Endodermal cell (in vitro differentiated cells): ENCODE results near the gene BAG5. TPM values are rescaled to one million over a fixed set of nuclear protein-coding genes. Genes with fewer than 3 reads are reported as not detected.

Experiments used
- DNase-seq: peaks from one replicate; pipeline ENCODE4 v3.0.0-alpha.2; 2017
- H3K27ac ChIP-seq: 2 replicates; pipeline ENCODE4 v1.5.1; 2013; ENCODE audit warnings: mild to moderate bottlenecking, low read depth, low read length, moderate library complexity
- H3K27me3 ChIP-seq: 2 replicates; pipeline ENCODE4 v1.6.1; 2013; ENCODE audit warnings: mild to moderate bottlenecking, low read length, moderate library complexity; ENCODE audit not compliant: insufficient read depth, control insufficient read depth, poor library complexity, severe bottlenecking
- H3K36me3 ChIP-seq: 2 replicates; pipeline ENCODE4 v1.7.0; 2013; ENCODE audit warnings: mild to moderate bottlenecking, low read length, moderate library complexity; ENCODE audit not compliant: control insufficient read depth, insufficient read depth
- H3K4me1 ChIP-seq: one replicate; pipeline ENCODE4 v1.7.0; 2013; ENCODE audit warnings: low read length; ENCODE audit not compliant: control insufficient read depth, insufficient read depth
- H3K4me3 ChIP-seq: 2 replicates; pipeline ENCODE4 v1.5.1; 2013; ENCODE audit warnings: mild to moderate bottlenecking, low read length, moderate library complexity
- H3K9ac ChIP-seq: 2 replicates; pipeline ENCODE4 v1.6.1; 2013; ENCODE audit warnings: mild to moderate bottlenecking, low read length, moderate library complexity; ENCODE audit not compliant: poor library complexity, severe bottlenecking; ENCODE audit errors: extremely low read depth
- H3K9me3 ChIP-seq: 2 replicates; pipeline ENCODE4 v1.6.1; 2013; ENCODE audit warnings: mild to moderate bottlenecking, low read length, moderate library complexity; ENCODE audit not compliant: control insufficient read depth
- H3K27ac Mint-ChIP-seq: 2 replicates; pipeline ENCODE4 v1.8.0; 2020; ENCODE audit warnings: mixed read lengths
- H3K27me3 Mint-ChIP-seq: 2 replicates; pipeline ENCODE4 v1.8.0; 2021; ENCODE audit warnings: mild to moderate bottlenecking, mixed read lengths; ENCODE audit not compliant: insufficient read depth
- H3K36me3 Mint-ChIP-seq: 2 replicates; pipeline ENCODE4 v1.8.0; 2020; ENCODE audit warnings: low read depth, mixed read lengths
- H3K4me1 Mint-ChIP-seq: 2 replicates; pipeline ENCODE4 v1.8.0; 2020; ENCODE audit warnings: mixed read lengths
- H3K4me3 Mint-ChIP-seq: 2 replicates; pipeline ENCODE4 v1.8.0; 2020; ENCODE audit warnings: mild to moderate bottlenecking, moderate library complexity, mixed read lengths
- H3K9me3 Mint-ChIP-seq: 2 replicates; pipeline ENCODE4 v1.8.0; 2020; ENCODE audit warnings: mild to moderate bottlenecking, mixed read lengths
- WGBS, 2 experiments: methylation state at CpG; one replicate each; pipeline versions ENCODE4 v1.1.5 to v1.1.7; 2013; ENCODE audit warnings: missing lambda C conversion rate in 2 of 2, mixed read lengths in 1 of 2; ENCODE audit not compliant: insufficient coverage in 1 of 2, insufficient read length in 1 of 2; 5-methylcytosine and 5-hydroxymethylcytosine counted together
- total RNA-seq, 2 donors: library from RNA; stranded (reverse); fragmentation: NEBNext Ultra II Directional in 1 of 2; extraction: Animal tissue kit (Norgen Biotek cat#: 25700) in 1 of 2; gene quantifications; 2 replicates in 1 of 2; 3 replicates in 1 of 2; pipeline ENCODE4 v1.2.1, GENCODE V29; 2021
- TF ChIP-seq, protein P1 (sequence below): fragments of 200-600 bp; sonication (generic); conservative IDR thresholded peaks from 2 replicates; pipeline ENCODE4 v1.5.0; 2021; ENCODE audit warnings: antibody characterized with exemption, mild to moderate bottlenecking

BAG5 gene
- total RNA-seq, 2 donors from 2014 or later = 27.6 to 28.1 TPM

- H3K4me3 ChIP-seq = peak within 1 kb of the TSS; percentile 87
- H3K9ac ChIP-seq = peak within 1 kb of the TSS; percentile 85
- TF ChIP-seq, protein P1, sequence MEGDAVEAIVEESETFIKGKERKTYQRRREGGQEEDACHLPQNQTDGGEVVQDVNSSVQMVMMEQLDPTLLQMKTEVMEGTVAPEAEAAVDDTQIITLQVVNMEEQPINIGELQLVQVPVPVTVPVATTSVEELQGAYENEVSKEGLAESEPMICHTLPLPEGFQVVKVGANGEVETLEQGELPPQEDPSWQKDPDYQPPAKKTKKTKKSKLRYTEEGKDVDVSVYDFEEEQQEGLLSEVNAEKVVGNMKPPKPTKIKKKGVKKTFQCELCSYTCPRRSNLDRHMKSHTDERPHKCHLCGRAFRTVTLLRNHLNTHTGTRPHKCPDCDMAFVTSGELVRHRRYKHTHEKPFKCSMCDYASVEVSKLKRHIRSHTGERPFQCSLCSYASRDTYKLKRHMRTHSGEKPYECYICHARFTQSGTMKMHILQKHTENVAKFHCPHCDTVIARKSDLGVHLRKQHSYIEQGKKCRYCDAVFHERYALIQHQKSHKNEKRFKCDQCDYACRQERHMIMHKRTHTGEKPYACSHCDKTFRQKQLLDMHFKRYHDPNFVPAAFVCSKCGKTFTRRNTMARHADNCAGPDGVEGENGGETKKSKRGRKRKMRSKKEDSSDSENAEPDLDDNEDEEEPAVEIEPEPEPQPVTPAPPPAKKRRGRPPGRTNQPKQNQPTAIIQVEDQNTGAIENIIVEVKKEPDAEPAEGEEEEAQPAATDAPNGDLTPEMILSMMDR = no peak
- H3K9me3 ChIP-seq = no peaks in the 10 kb centered on the region
- H3K27me3 Mint-ChIP-seq = peaks cover 8% of the 10 kb centered on the region
- 6 to 13% methylated on average over 12 to 61 of the region's 70 CpGs for WGBS, 2 experiments
- H3K27ac Mint-ChIP-seq = peak within 1 kb of the TSS; percentile 98
- peak within 1 kb of the TSS; percentile 88 for H3K27ac ChIP-seq
- DNase-seq = peak; percentile 95
- peaks cover 23% of the 10 kb centered on the region for H3K4me1 ChIP-seq
- H3K4me1 Mint-ChIP-seq = peaks cover 34% of the 10 kb centered on the region
- peaks cover 4% of the 10 kb centered on the region for H3K27me3 ChIP-seq
- peaks cover 7% of the 10 kb centered on the region for H3K36me3 ChIP-seq
- peak within 1 kb of the TSS; percentile 82 for H3K4me3 Mint-ChIP-seq
- no peaks in the 10 kb centered on the region for H3K36me3 Mint-ChIP-seq
- H3K9me3 Mint-ChIP-seq = no peaks in the 10 kb centered on the region
Observed at GRCh38 chr14:103528587-103529382, 33.7 kb downstream of the BAG5 start, which contains the start of gene TRMT61A. Gene TRMT61A, plus strand, starts transcription at chr14:103529196. Its CDS starts 783 bp downstream, at chr14:103529979.

DNA sequence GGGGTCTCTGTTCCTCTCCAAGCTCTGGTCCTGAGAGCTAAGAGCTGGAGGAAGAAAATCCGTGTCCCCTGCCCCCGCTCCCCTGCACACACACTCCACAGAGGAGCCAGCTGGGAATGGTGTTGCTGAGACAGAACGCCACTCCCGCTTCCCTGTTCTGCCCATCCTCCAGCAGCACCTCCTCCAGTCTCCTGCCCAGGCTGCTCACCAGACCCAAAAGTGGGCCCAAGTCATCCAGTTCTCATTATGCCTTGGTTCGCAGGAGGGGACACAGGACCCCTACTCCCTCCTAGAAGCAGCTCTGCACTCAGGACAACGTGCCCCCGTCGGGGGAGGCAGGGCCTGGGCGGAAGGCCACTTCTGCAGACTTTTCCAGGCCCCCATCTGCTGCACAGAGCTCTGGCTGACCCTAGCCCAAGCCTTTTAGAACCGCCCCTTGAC lies 34.3 kb downstream of the BAG5 start:
- peak overlapping the region; percentile 98 for H3K27ac Mint-ChIP-seq
- H3K4me3 Mint-ChIP-seq = peak overlapping the region; percentile 82
- TF ChIP-seq, protein P1 = no peak
- peaks cover 14% of the 10 kb centered on the region for H3K27me3 Mint-ChIP-seq
- H3K36me3 ChIP-seq = peaks cover 7% of the 10 kb centered on the region
- DNase-seq = no peak
- H3K4me1 ChIP-seq = peaks cover 23% of the 10 kb centered on the region
- H3K4me1 Mint-ChIP-seq = peaks cover 39% of the 10 kb centered on the region
- H3K9me3 ChIP-seq = no peaks in the 10 kb centered on the region
- H3K27me3 ChIP-seq = peaks cover 10% of the 10 kb centered on the region
- H3K27ac ChIP-seq = peak overlapping the region; percentile 88
- no peaks in the 10 kb centered on the region for H3K36me3 Mint-ChIP-seq
- no peaks in the 10 kb centered on the region for H3K9me3 Mint-ChIP-seq
- 63 to 69% methylated on average over 5 to 10 of the region's 10 CpGs for WGBS, 2 experiments
- peak overlapping the region; percentile 85 for H3K9ac ChIP-seq
- H3K4me3 ChIP-seq = peak overlapping the region; percentile 85

DNA sequence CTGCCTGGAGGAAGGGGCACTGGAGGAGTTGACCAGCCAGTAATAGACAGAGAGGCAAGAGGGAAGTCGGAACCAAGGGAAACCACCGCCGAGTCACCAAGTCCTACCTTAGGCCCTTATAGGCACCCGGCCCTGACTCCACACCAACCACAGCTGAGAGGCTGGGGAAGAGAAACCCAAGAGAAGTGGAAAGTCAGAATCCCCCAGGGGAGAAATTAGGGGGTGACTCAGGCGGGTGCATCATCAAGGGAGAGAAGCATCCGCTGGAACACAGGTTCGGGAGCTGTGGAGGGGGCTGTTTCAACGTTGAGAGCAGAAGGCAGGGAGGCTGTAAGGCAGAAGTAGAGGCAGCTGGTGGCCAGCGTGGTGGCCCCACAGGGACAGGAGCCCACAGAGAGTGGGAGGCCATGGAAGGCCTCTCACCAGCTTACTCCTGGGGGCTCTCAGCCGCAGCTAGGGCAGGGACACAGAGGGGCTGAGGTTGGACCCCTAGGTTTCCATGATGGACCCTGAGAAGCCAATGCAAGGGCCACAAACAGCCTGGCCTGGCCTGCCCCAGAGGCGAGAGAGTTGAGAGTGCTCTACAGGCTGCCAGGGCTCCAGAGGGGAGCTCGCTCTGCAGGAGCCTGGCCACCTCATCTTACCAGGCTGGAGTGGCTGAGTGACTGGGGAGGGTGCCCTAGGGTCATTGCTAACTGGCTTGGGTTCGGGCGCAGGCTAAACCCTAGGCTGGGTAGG lies 34.9 kb downstream of the BAG5 start:
- Histone ChIP-seq H3K4me3 (peak overlapping the region; percentile 85), H3K9me3 (no peaks in the 10 kb centered on the region), H3K9ac (peak overlapping the region; percentile 85), H3K27me3 (peaks cover 11% of the 10 kb centered on the region), H3K36me3 (peaks cover 7% of the 10 kb centered on the region), H3K27ac (no peak overlapping the region), H3K4me1 (peaks cover 23% of the 10 kb centered on the region)
- H3K4me3 Mint-ChIP-seq = peak overlapping the region; percentile 82
- WGBS, 2 experiments = 88 to 92% methylated on average over 7 to 14 of the region's 14 CpGs
- H3K27ac Mint-ChIP-seq = peak overlapping the region; percentile 66
- DNase-seq = no peak
- H3K9me3 Mint-ChIP-seq = no peaks in the 10 kb centered on the region
- TF ChIP-seq, protein P1 = no peak
- H3K36me3 Mint-ChIP-seq = no peaks in the 10 kb centered on the region
- peaks cover 14% of the 10 kb centered on the region for H3K27me3 Mint-ChIP-seq
- H3K4me1 Mint-ChIP-seq = peaks cover 39% of the 10 kb centered on the region
